DND-41 (cell line): Measurements from ENCODE around the gene CHD6.

Experiments
- ATAC-seq: fragments of 200-7000 bp; cut with Tn5 transposase; 3 replicates; pipeline ENCODE4 v1.9.1; 2021; ENCODE audit warnings: low read depth; ENCODE audit not compliant: insufficient read depth
- DNase-seq: peaks from one replicate; pipeline ENCODE4 v3.0.0-alpha.2; 2020
- H2AFZ ChIP-seq: 2 replicates; pipeline ENCODE4 v1.6.0; 2012; ENCODE audit warnings: low read depth, low read length
- H3K27ac ChIP-seq: 2 replicates; pipeline ENCODE4 v1.5.1; 2012; ENCODE audit warnings: low read length, inconsistent platforms
- H3K27me3 ChIP-seq: fragments of 200-600 bp; sonication (generic); 2 replicates; pipeline ENCODE4 v1.6.0; 2012; ENCODE audit warnings: low read length, mild to moderate bottlenecking, inconsistent platforms; ENCODE audit not compliant: insufficient read depth, poor library complexity
- H3K36me3 ChIP-seq: 2 replicates; pipeline ENCODE4 v1.5.1; 2012; ENCODE audit warnings: low read length, inconsistent platforms; ENCODE audit not compliant: insufficient read depth
- H3K4me1 ChIP-seq: 2 replicates; pipeline ENCODE4 v1.5.1; 2012; ENCODE audit warnings: mild to moderate bottlenecking, low read length; ENCODE audit not compliant: insufficient read depth
- H3K4me2 ChIP-seq: 2 replicates; pipeline ENCODE4 v1.6.0; 2012; ENCODE audit warnings: mild to moderate bottlenecking, moderate library complexity, low read length, inconsistent platforms; ENCODE audit not compliant: insufficient read depth
- H3K4me3 ChIP-seq, 2 experiments: fragments of 200-600 bp in 1 of 2; shearing (Covaris generic) in 1 of 2; 2 replicates each; pipeline ENCODE4 v1.5.1; 2012 to 2016; ENCODE audit warnings: inconsistent platforms in 2 of 2, low read length in 2 of 2, mild to moderate bottlenecking in 2 of 2, low read depth in 1 of 2, moderate library complexity in 1 of 2
- H3K79me2 ChIP-seq: 2 replicates; pipeline ENCODE4 v1.6.0; 2012; ENCODE audit warnings: low read length, inconsistent platforms; ENCODE audit not compliant: insufficient read depth
- H3K9ac ChIP-seq: 2 replicates; pipeline ENCODE4 v1.6.0; 2012; ENCODE audit warnings: low read depth, mild to moderate bottlenecking, inconsistent platforms, low read length, moderate library complexity
- H3K9me3 ChIP-seq: 2 replicates; pipeline ENCODE4 v1.5.1; 2012; ENCODE audit warnings: low read length, moderate library complexity, mild to moderate bottlenecking, inconsistent platforms; ENCODE audit not compliant: insufficient read depth, severe bottlenecking
- H4K20me1 ChIP-seq: 2 replicates; pipeline ENCODE4 v1.6.0; 2012; ENCODE audit warnings: low read length; ENCODE audit not compliant: insufficient read depth
- CTCF ChIP-seq: IDR thresholded peaks from 2 replicates; pipeline ENCODE4 v1.5.1; 2012; ENCODE audit warnings: borderline replicate concordance, low read length, moderate library complexity, mild to moderate bottlenecking; ENCODE audit not compliant: poor library complexity, severe bottlenecking; ENCODE audit errors: extremely low read depth
- EZH2 ChIP-seq: IDR thresholded peaks from 3 replicates; pipeline ENCODE4 v1.6.1; 2012; ENCODE audit warnings: borderline replicate concordance, low read depth, mild to moderate bottlenecking, moderate library complexity, low read length, inconsistent platforms; ENCODE audit not compliant: severe bottlenecking

The CHD6 gene

GRCh38 chr20:41599699-41600104 lies 18.5 kb downstream of the CHD6 start:
- no peak overlapping the region for H2AFZ ChIP-seq

GRCh38 chr20:41598719-41599118 lies 19.5 kb downstream of the CHD6 start:
- Histone ChIP-seq H3K4me3 (no peak overlapping the region), H3K9ac (no peak overlapping the region), H2AFZ (no peak overlapping the region), H3K4me1 (no peaks in the 10 kb centered on the region), H3K36me3 (peaks cover 13% of the 10 kb centered on the region), H3K27ac (no peak overlapping the region), H4K20me1 (peaks cover 10% of the 10 kb centered on the region), H3K27me3 (no peaks in the 10 kb centered on the region), H3K9me3 (peaks cover 85% of the 10 kb centered on the region), H3K79me2 (peaks cover 100% of the 10 kb centered on the region), H3K4me2 (no peak overlapping the region)
- ATAC-seq (no peak), DNase-seq (no peak)
- no peak for TF ChIP-seq EZH2
- no peak for TF ChIP-seq CTCF

More at GRCh38 chr20:41599699-41600104, 18.5 kb downstream of the CHD6 start:
- Histone ChIP-seq H3K4me3 (no peak overlapping the region), H3K4me2 (no peak overlapping the region), H3K27ac (no peak overlapping the region), H3K9me3 (peaks cover 82% of the 10 kb centered on the region), H3K79me2 (peaks cover 100% of the 10 kb centered on the region), H3K9ac (no peak overlapping the region), H3K4me1 (no peaks in the 10 kb centered on the region), H3K27me3 (no peaks in the 10 kb centered on the region), H4K20me1 (peaks cover 16% of the 10 kb centered on the region), H3K36me3 (peaks cover 12% of the 10 kb centered on the region)
- ATAC-seq (no peak), DNase-seq (no peak)
- TF ChIP-seq EZH2 (no peak), CTCF (no peak)

GRCh38 chr20:41594514-41595322 lies 23.5 kb downstream of the CHD6 start:
- Histone ChIP-seq H3K36me3 (peaks cover 13% of the 10 kb centered on the region), H4K20me1 (peaks cover 10% of the 10 kb centered on the region), H3K27ac (no peak overlapping the region), H3K79me2 (peaks cover 89% of the 10 kb centered on the region), H3K4me3 (no peak overlapping the region), H3K4me1 (no peaks in the 10 kb centered on the region), H3K9me3 (peaks cover 62% of the 10 kb centered on the region), H3K4me2 (no peak overlapping the region), H2AFZ (no peak overlapping the region), H3K27me3 (no peaks in the 10 kb centered on the region), H3K9ac (no peak overlapping the region)
- no peak for ATAC-seq
- DNase-seq: no peak
- TF ChIP-seq EZH2 (no peak), CTCF (no peak)
